ENCODE results near the gene GPR135.

The GPR135 gene

GRCh38 chr14:59422069-59422881 lies 42.9 kb downstream of the GPR135 start:
- DNase-seq, result no peak

- DNase-seq, result no peak
Observed at GRCh38 chr14:59419303-59419702, 45.9 kb downstream of the GPR135 start.

- no peak for DNase-seq
Observed at GRCh38 chr14:59417311-59417710, 47.9 kb downstream of the GPR135 start.

- DNase-seq, result no peak
Observed at GRCh38 chr14:59415836-59416602, 49.2 kb downstream of the GPR135 start.
